ENCODE data around the gene MYO7A. TPM values are rescaled to one million over a fixed set of nuclear protein-coding genes. Genes with fewer than 3 reads are reported as not detected.

The MYO7A gene
- total RNA-seq, 1 experiment from 2014 or later = 2.5 TPM

DNA sequence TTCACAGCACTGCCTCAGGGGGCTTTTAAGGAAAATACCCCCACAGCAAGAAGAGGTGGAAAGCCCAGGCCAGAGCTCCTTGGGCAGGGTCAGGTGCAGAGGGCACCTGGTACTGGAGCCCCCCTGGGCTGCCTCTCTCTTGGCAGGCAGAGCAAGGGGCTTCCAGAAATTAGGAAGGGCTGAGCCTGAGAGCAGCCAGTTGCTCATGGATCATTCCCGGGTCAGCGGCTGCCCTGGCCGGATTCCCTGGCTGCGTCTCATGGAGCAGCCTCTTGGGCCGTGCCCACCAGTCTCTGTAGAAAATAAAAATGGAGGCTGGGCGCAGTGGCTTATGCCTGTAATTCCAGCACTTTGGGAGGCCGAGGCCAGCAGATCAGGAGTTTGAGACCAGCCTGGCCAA lies 35.7 kb upstream of the MYO7A start:
- no peak for DNase-seq (ENCODE audit: low spot score)
- TF ChIP-seq OVOL2 (CRISPR knock-in tag; IDR thresholded peaks at IDR 0.05; ENCODE audit: borderline replicate concordance) = no peak
- TF ChIP-seq, protein P1, sequence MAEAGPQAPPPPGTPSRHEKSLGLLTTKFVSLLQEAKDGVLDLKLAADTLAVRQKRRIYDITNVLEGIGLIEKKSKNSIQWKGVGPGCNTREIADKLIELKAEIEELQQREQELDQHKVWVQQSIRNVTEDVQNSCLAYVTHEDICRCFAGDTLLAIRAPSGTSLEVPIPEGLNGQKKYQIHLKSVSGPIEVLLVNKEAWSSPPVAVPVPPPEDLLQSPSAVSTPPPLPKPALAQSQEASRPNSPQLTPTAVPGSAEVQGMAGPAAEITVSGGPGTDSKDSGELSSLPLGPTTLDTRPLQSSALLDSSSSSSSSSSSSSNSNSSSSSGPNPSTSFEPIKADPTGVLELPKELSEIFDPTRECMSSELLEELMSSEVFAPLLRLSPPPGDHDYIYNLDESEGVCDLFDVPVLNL (CRISPR knock-in tag; IDR thresholded peaks at IDR 0.05; ENCODE audit: borderline replicate concordance, low read depth) = no peak
- TF ChIP-seq, protein P2, sequence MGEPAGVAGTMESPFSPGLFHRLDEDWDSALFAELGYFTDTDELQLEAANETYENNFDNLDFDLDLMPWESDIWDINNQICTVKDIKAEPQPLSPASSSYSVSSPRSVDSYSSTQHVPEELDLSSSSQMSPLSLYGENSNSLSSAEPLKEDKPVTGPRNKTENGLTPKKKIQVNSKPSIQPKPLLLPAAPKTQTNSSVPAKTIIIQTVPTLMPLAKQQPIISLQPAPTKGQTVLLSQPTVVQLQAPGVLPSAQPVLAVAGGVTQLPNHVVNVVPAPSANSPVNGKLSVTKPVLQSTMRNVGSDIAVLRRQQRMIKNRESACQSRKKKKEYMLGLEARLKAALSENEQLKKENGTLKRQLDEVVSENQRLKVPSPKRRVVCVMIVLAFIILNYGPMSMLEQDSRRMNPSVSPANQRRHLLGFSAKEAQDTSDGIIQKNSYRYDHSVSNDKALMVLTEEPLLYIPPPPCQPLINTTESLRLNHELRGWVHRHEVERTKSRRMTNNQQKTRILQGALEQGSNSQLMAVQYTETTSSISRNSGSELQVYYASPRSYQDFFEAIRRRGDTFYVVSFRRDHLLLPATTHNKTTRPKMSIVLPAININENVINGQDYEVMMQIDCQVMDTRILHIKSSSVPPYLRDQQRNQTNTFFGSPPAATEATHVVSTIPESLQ (CRISPR knock-in tag; IDR thresholded peaks at IDR 0.05) = no peak
- TF ChIP-seq, protein P3, sequence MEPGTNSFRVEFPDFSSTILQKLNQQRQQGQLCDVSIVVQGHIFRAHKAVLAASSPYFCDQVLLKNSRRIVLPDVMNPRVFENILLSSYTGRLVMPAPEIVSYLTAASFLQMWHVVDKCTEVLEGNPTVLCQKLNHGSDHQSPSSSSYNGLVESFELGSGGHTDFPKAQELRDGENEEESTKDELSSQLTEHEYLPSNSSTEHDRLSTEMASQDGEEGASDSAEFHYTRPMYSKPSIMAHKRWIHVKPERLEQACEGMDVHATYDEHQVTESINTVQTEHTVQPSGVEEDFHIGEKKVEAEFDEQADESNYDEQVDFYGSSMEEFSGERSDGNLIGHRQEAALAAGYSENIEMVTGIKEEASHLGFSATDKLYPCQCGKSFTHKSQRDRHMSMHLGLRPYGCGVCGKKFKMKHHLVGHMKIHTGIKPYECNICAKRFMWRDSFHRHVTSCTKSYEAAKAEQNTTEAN (CRISPR knock-in tag; IDR thresholded peaks at IDR 0.05) = no peak
- TF ChIP-seq, protein P4, sequence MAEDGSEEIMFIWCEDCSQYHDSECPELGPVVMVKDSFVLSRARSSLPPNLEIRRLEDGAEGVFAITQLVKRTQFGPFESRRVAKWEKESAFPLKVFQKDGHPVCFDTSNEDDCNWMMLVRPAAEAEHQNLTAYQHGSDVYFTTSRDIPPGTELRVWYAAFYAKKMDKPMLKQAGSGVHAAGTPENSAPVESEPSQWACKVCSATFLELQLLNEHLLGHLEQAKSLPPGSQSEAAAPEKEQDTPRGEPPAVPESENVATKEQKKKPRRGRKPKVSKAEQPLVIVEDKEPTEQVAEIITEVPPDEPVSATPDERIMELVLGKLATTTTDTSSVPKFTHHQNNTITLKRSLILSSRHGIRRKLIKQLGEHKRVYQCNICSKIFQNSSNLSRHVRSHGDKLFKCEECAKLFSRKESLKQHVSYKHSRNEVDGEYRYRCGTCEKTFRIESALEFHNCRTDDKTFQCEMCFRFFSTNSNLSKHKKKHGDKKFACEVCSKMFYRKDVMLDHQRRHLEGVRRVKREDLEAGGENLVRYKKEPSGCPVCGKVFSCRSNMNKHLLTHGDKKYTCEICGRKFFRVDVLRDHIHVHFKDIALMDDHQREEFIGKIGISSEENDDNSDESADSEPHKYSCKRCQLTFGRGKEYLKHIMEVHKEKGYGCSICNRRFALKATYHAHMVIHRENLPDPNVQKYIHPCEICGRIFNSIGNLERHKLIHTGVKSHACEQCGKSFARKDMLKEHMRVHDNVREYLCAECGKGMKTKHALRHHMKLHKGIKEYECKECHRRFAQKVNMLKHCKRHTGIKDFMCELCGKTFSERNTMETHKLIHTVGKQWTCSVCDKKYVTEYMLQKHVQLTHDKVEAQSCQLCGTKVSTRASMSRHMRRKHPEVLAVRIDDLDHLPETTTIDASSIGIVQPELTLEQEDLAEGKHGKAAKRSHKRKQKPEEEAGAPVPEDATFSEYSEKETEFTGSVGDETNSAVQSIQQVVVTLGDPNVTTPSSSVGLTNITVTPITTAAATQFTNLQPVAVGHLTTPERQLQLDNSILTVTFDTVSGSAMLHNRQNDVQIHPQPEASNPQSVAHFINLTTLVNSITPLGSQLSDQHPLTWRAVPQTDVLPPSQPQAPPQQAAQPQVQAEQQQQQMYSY (CRISPR knock-in tag; IDR thresholded peaks at IDR 0.05) = no peak
- TF ChIP-seq TCF7 (CRISPR knock-in tag; IDR thresholded peaks at IDR 0.05; ENCODE audit: low read depth) = no peak
- no peak for TF ChIP-seq FOXK1 (CRISPR knock-in tag; IDR thresholded peaks at IDR 0.05)
- TF ChIP-seq SOX15 (CRISPR knock-in tag; IDR thresholded peaks at IDR 0.05) = no peak
- no peak for TF ChIP-seq MYBL2 (CRISPR knock-in tag; IDR thresholded peaks at IDR 0.05)
- no peak for TF ChIP-seq NR3C1 (CRISPR knock-in tag; conservative IDR thresholded peaks at IDR 0.05; ENCODE audit: low read depth)
- TF ChIP-seq, protein P5, sequence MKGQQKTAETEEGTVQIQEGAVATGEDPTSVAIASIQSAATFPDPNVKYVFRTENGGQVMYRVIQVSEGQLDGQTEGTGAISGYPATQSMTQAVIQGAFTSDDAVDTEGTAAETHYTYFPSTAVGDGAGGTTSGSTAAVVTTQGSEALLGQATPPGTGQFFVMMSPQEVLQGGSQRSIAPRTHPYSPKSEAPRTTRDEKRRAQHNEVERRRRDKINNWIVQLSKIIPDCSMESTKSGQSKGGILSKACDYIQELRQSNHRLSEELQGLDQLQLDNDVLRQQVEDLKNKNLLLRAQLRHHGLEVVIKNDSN (CRISPR knock-in tag; IDR thresholded peaks at IDR 0.05) = no peak
- no peak for TF ChIP-seq ZBTB21 (CRISPR knock-in tag; IDR thresholded peaks at IDR 0.05; ENCODE audit: borderline replicate concordance)
- TF ChIP-seq IRF2 (CRISPR knock-in tag; IDR thresholded peaks at IDR 0.05; ENCODE audit: borderline replicate concordance, low read depth) = no peak
- TF ChIP-seq, protein P6, sequence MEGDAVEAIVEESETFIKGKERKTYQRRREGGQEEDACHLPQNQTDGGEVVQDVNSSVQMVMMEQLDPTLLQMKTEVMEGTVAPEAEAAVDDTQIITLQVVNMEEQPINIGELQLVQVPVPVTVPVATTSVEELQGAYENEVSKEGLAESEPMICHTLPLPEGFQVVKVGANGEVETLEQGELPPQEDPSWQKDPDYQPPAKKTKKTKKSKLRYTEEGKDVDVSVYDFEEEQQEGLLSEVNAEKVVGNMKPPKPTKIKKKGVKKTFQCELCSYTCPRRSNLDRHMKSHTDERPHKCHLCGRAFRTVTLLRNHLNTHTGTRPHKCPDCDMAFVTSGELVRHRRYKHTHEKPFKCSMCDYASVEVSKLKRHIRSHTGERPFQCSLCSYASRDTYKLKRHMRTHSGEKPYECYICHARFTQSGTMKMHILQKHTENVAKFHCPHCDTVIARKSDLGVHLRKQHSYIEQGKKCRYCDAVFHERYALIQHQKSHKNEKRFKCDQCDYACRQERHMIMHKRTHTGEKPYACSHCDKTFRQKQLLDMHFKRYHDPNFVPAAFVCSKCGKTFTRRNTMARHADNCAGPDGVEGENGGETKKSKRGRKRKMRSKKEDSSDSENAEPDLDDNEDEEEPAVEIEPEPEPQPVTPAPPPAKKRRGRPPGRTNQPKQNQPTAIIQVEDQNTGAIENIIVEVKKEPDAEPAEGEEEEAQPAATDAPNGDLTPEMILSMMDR (IDR thresholded peaks at IDR 0.05) = no peak
- TF ChIP-seq SMAD3 (CRISPR knock-in tag; IDR thresholded peaks at IDR 0.05; ENCODE audit: borderline replicate concordance) = no peak
- TF ChIP-seq ZNF219 (CRISPR knock-in tag; IDR thresholded peaks at IDR 0.05; ENCODE audit: borderline replicate concordance) = no peak
- TF ChIP-seq, protein P7, sequence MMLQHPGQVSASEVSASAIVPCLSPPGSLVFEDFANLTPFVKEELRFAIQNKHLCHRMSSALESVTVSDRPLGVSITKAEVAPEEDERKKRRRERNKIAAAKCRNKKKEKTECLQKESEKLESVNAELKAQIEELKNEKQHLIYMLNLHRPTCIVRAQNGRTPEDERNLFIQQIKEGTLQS (CRISPR knock-in tag; conservative IDR thresholded peaks at IDR 0.05) = no peak
- TF ChIP-seq NFE2L1 (CRISPR knock-in tag; IDR thresholded peaks at IDR 0.05) = no peak
- TF ChIP-seq, protein P8, sequence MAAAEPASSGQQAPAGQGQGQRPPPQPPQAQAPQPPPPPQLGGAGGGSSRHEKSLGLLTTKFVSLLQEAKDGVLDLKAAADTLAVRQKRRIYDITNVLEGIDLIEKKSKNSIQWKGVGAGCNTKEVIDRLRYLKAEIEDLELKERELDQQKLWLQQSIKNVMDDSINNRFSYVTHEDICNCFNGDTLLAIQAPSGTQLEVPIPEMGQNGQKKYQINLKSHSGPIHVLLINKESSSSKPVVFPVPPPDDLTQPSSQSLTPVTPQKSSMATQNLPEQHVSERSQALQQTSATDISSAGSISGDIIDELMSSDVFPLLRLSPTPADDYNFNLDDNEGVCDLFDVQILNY (CRISPR knock-in tag; IDR thresholded peaks at IDR 0.05) = no peak
- TF ChIP-seq CREB1 (CRISPR knock-in tag; IDR thresholded peaks at IDR 0.05) = no peak
- peaks cover 3% of the 10 kb centered on the region; the same call in 1 of the 2 replicates for H3K36me3 Mint-ChIP-seq
- H3K4me3 Mint-ChIP-seq = no peak overlapping the region
- no peak for ATAC-seq
- H3K27me3 Mint-ChIP-seq (ENCODE audit: low read depth) = no peaks in the 10 kb centered on the region
- CTCF ChIA-PET = interaction anchor here (1.3 to 3.9 kb wide), 15 partner anchors 9 to 388 kb away, joined by 4 to 126 read pairs (median 24); partner anchors contain the start of genes CAPN5 and MYO7A
- peaks cover 7% of the 10 kb centered on the region for H3K4me1 Mint-ChIP-seq
- POLR2A ChIA-PET = no interaction called here
- no peaks in the 10 kb centered on the region for H3K9me3 Mint-ChIP-seq
- H3K27ac Mint-ChIP-seq = no peak overlapping the region
